Stimulated activated naive CD4-positive, alpha-beta T cell (primary cell): ENCODE results near the gene MAP7.
"Not testable (repeated sequence)": the region's sequence is repeated elsewhere in the genome, so short reads cannot be mapped to it uniquely, and the experiment has no call there.

Source experiments
- DNase-seq, 6 experiments: peaks; one replicate each; lab custom pipeline; 2025; lab: John Stamatoyannopoulos, UW

Gene MAP7

DNA sequence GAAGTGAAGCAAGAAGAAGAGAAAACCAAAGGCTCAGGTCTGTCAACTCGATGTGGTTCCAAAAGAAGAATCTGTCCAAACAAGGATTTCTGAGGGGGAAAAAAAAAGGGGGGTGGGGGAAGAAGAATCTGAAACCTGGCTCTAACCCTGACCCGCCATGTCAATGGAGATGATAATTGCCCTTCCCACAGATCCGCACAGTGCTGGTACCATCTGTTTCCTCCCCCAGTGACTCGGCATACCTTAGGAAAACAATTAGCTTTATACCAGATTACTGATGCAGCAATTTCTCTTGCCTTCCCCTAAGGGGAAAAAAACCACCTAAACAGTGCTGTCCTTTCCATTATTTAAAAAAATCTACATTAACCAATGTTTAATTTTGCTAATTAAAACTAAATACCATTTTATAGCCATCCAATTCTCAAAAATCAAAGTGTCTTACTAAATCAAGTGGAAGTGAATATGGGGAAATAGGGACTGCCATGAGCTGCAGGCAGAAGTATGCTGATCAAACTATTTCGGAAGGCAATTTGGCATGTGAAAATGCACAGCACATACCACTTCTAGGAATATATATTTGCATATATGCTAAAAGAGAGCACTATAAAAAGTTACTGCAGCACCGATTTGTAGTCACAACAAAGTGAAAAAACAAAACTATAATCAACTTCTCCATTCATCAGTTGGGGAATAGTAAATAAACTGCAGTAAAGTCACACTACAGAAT, 46.8 kb downstream of the MAP7 start:
- no peak for DNase-seq

DNA sequence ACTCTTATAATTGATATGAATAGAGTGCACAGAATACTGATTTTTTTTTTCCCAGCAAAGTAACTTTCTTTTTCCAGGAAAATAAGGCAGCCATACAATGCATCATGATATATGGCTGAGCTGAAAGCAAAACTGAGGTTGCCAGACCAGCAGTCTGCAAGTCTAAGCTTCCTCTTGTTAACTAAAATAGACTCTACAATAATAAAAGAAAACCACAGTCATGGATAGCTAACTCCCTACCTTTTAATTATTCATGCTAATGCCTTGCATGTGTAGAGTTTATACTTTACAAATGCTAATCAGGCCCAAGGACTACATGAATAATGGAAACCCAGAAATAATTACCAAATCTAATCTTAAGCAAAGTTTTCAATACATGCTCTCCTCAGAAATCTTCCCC, 47.4 kb downstream of the MAP7 start:
- DNase-seq: no peak

DNA sequence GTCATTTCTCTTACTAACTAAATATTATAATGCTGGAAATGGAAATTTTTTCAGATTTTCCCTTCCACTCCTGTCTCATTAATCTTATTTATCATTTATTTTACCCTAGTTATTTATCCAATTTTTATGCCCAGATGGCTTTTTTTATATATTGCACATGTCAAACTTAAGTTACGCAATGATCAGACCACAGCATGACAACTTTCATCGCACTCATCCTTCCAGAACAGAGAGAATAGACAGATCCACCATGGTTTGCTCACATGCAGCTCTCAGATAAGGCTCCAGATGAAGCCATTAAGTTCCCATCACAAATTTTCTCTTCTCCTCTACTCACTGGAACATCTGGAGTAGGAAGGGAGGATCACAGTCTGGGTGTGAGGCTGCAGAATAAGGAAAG, 48.7 kb downstream of the MAP7 start:
- DNase-seq: no peak

DNA sequence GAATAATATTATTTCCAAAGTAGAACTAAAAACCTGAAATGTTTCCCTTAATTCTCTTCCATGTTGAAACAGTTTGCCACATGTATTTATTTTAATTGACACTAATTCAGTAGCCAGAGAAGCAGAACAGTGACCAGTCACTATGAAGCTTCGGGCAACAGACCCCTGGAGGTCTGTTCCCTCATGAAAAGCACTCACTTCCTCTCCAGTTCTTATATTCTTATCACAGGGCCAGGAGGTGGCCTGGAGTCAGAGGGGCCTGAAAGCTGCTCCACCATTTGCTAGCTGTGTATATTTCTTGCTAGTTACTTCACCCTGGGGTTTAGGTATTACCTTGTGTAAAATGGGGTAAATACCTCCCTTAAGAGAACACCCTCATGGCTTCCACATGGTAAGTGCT, 49.1 kb downstream of the MAP7 start:
- no peak for DNase-seq

DNA sequence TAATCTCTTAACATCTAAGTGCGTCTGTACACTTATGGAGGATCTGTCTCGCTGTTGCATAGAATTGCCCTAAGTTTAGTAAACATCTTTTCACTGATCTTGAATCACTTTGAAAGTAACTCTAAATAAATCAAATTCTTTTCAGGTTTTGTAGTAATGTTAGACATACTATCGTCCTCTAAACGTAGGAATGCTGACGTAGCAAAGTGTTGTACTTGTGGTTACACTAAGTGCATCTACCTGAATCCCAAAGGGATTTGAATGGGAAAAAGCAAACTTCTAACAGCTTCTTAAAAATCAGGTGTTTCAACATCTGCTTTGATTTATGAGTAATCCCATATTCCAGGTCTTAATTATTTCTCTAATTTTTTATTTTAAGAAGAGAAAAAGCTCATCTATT, 49.8 kb downstream of the MAP7 start:
- no peak for DNase-seq

DNA sequence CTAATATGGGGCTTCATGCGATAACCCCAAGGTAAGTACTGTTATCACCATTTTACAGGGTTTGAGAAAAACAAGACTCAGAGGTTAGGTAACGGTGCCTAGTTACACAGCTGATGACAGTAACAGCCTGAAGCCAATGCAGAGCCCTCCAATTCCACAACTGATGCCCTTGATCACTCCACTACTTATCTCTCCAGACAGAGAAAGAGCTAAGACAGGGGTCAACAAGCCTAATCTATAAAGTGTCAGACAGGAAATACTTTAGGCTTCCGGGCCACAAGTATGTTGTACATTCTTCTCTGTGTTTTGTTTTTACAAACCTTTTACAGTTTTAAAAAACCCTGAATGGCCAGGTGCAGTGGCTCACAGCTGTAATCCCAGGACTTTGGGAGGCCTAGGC, 50.9 kb downstream of the MAP7 start:
- no peak for DNase-seq

DNA sequence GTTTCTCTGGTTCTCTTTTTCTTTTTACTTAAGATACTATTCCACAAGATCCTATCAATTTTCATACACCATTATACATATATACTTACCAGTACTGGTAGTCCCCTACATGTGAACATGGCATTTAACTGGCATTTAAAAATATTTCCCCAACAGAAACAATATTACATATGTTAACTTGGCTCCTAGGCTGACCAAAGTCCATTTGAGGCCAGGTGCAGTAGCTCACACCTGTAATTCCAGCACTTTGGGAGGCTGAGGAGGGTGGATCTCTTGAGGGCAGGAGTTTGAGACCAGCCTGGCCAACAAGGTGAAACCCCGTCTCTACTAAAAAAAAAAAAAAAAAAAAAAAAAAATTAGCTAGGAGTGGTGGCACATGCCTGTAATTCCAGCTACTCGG, 53.8 kb downstream of the MAP7 start:
- not testable (repeated sequence) for DNase-seq

DNA sequence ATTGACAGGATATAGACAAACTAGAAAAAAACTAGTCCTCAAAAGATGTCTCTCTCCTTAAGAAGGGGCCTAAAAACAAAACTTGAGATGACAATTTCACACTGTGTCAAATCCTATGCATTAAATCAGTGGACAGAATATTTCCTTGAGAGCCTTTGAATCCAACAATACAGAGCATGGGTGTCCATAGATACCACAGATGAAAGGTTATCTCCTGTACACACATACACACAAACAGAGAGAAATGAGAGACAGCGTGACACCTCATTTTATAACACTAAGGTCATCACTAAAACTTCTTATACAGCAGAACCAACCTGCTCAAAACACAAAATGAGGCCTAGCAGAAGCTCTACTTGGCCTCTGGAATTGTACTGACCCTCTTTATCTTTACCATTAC, 55.5 kb downstream of the MAP7 start:
- DNase-seq: no peak

DNA sequence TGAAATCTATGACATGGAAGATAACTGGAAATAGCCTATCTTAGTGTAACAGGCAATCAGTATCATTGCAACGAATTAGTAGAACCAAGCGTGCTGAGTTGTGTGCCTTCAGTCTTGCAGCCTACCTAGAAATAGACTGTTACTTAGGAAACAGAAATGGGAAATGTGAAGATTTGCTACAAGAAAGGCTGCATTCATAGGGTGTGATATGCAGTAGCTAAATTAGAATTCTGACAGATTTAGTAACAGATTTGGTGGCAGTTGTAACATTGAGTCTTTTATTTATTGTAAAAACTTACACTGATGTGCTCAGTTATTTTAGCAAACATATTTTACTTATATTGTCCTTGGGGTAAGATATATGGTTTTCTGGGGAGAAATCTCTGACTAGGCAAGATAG, 56.2 kb downstream of the MAP7 start:
- no peak for DNase-seq

DNA sequence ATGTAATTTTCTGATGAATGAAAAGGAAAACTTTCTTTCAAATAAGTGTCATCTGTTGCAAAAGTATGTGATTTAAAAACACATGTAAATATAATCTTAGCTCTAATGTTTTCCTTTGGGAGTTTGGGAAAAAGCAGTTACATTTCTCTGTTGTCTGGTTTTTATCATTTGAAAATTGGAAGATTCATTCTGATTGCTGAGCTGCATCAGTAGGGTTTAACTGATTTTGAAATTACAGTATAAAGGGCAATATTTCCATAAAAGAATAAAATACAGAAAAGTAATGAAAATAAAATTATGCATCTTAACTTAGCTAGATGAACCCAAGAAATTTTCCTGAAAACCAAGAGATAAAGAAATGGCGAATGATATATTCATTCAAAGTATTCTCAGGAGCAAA, 57.8 kb downstream of the MAP7 start:
- no peak for DNase-seq

DNA sequence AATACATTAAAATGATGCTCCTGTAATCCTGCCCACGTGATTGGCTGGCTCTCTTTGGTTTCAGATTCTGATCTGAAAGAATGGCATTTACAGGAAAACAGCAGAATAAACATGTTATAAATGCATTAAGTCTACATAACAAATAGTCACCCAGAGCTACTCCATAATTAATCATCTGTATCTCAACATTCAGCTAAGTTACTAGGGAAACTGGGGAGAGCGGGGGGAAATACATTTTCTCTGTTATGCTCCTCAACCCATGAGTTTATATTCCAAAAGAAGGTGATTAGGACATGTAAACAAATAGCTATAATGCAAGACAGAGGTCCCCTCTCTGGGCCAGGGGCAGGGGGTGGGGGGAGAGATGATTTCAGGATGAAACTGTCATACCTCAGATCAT, 58.5 kb downstream of the MAP7 start:
- DNase-seq: no peak

DNA sequence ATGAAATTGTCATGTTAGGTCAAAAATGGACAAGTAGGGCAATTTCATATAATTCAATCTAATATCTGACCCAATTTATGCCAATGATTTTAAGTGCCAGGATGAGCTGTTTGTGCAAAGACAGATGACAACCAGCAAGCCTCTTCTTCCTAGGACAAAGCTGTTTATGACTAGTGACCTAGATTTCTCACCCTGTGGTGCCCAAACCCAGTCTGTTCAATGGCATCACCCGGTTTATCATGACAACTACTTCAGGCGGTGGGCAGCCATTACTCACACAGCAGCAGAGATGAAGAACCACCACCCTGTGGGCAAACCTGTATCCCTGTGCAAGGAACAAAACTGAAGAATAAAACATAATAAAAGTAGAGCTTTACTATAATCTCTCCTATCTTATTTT, 59.0 kb downstream of the MAP7 start:
- DNase-seq: no peak

DNA sequence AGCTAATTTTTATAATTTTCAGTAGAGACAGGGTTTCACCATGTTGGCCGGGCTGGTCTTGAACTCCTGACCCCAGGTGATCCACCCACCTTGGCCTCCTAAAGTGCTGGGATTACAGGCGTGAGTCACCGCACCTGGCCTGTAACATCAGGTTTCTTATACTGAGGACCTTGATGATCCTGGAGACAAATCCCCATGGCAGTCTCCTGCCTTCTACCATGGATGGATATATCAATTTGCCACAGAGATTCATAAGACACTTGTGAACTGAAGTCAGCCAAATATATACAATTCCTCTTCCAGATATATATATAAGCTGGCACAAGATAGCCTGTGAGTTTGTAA, 60.6 kb downstream of the MAP7 start:
- DNase-seq: not testable (repeated sequence)

DNA sequence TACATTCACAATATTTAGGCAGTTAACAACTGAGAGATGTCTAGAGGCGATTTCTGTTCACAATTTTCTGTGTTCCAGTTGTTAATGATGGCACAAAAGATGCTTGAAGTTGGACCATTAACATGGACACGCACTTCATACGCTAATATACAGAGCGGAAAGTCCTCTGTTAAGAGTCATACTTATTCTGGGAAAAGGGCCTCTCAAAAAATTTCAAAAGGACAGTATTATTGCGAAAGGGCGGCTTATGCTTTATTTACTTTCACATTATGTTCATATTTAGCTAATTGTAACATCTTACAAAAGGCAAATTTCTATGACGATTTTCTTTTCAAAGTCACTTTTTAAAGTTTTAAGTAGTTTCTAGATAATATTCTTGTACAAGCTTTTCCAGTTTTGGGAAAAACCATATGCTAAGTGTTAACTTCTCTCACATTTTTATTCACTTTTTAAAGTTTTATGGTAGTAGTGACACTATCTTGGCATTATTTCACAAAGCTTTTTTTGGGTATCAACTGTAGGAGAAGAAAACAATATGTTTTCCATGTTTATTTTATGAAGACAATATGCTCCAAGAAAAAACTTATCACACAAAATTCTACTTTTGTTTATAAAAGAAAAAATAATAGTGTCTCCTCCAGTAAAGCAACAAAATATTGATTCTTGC, 62.3 kb downstream of the MAP7 start:
- DNase-seq: no peak

DNA sequence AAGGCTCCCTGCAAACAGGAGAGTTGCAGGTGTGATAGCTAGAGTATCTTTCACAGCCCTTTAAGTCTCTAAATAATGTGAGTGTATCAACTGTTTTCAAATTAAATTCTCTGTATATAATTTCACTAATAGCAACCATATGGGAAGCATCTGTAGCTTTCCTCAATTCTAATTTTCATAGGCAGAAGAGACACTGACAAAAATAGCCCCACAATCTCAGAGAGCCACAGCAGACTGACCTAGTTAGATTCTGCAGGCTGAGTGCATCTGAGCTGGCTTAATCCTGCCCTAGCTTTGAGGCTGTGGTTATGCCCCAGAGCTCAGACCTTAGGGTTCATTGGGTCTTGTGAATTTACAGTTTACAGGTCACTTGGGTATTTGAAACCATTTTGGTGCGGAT, 63.9 kb downstream of the MAP7 start:
- DNase-seq: no peak

DNA sequence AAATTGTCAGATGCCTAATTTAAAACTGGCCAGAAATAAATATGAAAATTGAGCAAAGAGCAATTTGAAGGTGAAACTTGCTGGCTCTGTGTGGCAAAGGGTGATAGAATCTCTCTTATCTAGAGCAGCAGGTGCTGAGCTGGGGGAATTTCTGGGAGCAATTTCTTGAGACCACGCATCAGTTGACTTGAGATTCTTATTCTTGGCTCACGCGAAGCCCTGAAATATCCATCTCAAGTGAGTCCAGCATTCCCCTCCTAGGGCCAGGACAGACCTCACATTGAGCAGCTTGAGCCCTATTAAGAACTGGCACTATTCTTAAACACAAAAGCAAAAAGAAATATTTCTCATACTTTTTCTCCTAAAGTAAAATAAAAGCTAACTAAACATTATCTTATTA, 66.3 kb downstream of the MAP7 start:
- no peak for DNase-seq

DNA sequence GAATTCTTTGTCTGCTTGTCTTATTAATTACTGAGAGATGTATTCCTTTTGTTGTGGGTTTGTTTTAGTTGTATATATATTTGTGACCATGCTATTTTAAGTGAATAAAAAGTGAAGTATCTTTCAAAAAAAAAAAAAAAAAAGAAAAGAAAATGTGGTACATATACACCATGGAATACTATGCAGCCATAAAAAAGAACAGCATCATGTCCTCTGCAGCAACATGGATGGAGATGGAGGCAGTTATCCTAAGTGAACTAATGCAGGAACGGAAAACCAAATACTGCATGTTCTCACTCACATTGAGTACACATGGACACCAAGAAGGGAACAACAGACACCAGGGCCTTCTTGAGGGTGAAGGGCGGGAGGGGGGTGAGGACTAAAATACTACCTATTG, 67.2 kb downstream of the MAP7 start:
- not testable (repeated sequence) for DNase-seq

DNA sequence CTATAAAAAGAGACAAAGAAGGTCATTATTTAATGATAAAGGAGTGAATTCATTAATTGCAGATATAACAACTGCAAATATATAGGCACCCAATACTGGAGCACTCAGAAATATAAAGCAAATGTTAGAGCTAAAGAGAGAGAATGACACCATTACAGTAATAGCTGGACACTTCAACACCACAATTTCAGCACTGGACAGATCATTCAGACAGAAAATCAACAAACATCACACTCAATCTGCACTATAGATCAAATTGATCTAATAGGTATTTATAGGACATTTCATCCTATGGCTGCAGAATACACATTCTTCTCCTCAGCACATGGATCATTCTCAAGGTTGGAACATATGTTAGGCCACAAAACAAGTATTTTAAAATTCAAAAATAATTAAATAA, 72.7 kb downstream of the MAP7 start:
- DNase-seq: no peak

DNA sequence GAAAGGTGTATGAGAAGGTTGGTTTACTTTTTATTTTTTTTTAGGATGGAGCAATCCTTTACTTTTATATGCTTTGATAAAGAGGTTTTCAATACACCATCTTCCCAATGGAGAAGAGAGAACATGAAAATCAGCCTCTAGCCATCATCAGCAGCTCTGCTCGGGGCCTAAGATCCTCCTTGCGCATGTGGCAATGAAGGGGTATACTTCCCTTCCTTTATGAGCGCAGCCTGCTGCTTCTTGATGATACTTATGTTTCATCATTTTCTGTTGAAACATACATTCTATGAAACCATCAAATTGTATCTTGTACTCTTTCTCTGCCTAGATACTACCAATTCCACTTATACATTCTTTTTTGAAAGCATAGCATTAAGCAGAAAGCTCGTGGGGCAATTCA, 74.5 kb downstream of the MAP7 start:
- no peak for DNase-seq

DNA sequence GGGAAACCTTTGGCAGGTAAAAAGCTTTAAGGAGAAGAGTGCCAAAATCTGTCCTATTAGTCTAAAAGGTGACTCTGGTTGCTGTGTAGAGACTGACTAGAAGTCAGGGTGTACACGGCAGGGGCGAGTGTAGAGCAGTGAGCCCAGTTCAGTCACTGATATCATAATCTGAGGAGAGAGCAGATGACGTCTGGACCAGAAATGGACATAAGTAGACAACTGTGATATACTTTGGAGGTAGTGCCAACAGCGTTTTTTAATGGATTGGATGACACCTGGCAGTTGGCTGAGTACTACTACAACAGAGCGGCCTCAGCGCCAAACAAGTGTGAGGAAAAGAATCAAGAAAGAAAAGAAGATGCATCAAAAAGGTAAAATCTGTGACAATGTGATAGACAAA, 76.0 kb downstream of the MAP7 start:
- DNase-seq: no peak

DNA sequence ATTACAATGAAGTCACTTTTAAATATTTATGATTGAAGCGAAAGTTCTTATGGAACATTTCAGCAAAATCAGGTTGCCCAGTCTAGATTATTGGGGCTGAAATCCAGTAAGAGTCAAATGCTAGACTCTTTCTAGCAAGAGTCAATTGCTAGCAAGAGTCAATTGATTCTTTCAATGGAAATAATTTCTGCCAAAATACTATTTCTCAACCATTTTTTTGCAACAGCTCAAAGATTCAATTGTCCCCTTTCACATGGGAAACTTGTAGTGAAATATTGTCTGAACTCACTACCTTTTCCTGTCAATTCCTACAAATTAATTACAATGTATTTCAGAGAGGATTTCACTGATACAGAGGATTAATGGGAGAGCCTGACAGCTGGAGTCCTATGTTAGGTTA, 78.3 kb downstream of the MAP7 start:
- no peak for DNase-seq

DNA sequence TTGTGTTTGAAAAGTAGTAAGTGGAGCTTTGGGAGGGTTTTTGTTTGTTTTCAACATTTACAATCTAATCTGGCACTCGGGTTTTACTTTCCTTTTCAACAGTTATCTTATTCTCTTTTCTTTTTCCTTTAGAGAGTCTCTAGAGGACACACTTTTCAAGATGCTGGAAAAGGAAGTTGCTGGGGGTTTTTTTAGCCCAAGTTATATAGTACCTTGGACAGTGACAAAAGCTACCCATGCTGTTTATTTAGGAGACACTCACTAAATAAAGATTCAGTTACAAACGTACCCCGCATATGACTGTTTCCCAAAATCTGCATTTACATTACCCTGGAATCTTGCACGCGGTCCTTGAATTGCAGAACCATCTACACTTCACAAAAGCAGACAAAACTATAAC, 78.8 kb downstream of the MAP7 start:
- no peak for DNase-seq

DNA sequence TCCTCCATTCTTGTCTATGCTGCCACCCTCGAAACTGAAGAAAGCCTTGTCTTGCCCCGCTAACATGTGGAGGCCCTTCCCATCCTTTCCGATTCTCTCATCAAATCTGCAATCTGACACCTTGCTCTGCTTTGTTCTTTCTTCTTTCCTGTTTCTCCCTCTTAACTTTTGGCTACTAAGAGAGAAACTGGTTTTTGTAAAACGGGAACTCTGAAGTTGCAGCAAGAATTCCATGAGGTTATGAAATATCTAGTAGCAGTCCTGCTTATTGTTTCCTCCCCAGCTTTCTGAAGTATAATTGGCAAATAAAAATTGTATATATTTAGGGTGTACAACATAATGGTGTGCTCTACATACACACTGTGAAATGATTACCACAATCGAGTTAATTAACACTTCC, 80.2 kb downstream of the MAP7 start:
- DNase-seq: no peak

DNA sequence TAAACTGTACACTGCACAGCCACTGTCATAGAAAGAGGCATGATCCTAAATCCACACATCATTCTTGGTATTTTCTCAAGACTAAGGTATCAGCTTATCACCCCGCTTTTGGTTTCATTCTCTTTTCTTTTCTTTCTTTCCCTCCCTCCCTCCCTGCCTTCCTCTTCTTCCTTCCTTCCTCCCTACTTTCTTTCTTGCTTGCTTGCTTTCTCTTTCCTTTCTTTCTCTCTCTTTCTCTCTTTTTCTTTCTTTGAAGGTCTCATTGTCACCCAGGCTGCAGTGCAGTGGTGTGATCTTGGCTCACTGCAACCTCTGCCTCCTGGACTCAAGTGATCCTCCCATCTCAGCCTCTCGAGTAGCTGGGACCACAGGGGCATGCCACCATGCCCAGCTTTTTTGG, 81.1 kb downstream of the MAP7 start:
- no peak for DNase-seq
